HepG2 (cell line): ENCODE data around the gene CYLD. TPM values are rescaled to one million over a fixed set of nuclear protein-coding genes. Genes with fewer than 3 reads are reported as not detected.

Experiments
- ATAC-seq: fragments of 200-7000 bp; cut with Tn5 transposase; 3 replicates; pipeline ENCODE4 v1.9.1; 2020; ENCODE audit warnings: mild to moderate bottlenecking, moderate library complexity
- BruUV-seq: library from RNA; stranded (reverse); fragments of 400-500 nt; replicated peaks from 2 replicates; lab custom pipeline; 2021; lab: Mats Ljungman, UMichigan
- CTCF ChIA-PET: fragments of 300-600 bp; formaldehyde crosslinking; extraction: SDS; loops from one replicate; lab custom pipeline; 2021; ENCODE audit warnings: low total read pairs, inconsistent platforms, low intra/inter-chr PET ratio; lab: Yijun Ruan, JAX
- POLR2A ChIA-PET: fragments of 350-600 bp; sonication (Branson Sonifier 250); formaldehyde crosslinking; loops from one replicate; lab custom pipeline; 2020; ENCODE audit warnings: antibody characterized with exemption, inconsistent platforms; lab: Yijun Ruan, JAX
- DNase-seq: peaks from one replicate; pipeline ENCODE4 v3.0.0-alpha.2; 2015; ENCODE audit warnings: low spot score
- FAIRE-seq: peaks from 3 replicates; lab custom pipeline; 2011; peaks lifted over from hg19 to GRCh38; lab: Jason Lieb, UNC
- H2AFZ ChIP-seq: one replicate; pipeline ENCODE4 v1.6.1; 2011; ENCODE audit warnings: low read length, inconsistent platforms
- H3K27ac ChIP-seq: fragments of 300-600 bp; 3 replicates; pipeline ENCODE4 v1.8.0; 2011; ENCODE audit warnings: mixed run types, mild to moderate bottlenecking, mixed read lengths, low read length, inconsistent platforms; ENCODE audit not compliant: insufficient read depth; ENCODE audit errors: extremely low read length
- H3K27me3 ChIP-seq, 2 experiments: fragments of 200-600 bp in 1 of 2; 2 replicates in 1 of 2; 3 replicates in 1 of 2; pipeline versions ENCODE4 v1.6.0 to v1.8.0; 2011; ENCODE audit warnings: low read length in 2 of 2, mild to moderate bottlenecking in 2 of 2, moderate library complexity in 2 of 2, inconsistent platforms in 1 of 2; ENCODE audit not compliant: insufficient read depth in 2 of 2, control insufficient read depth in 1 of 2
- H3K36me3 ChIP-seq, 2 experiments: fragments of 200-600 bp in 1 of 2; replicated peaks in 1 of 2; 2 replicates in 1 of 2; 3 replicates in 1 of 2; pipeline versions ENCODE4 v1.5.1 to v1.8.0; 2011; ENCODE audit warnings: low read length in 2 of 2, inconsistent platforms in 1 of 2; ENCODE audit not compliant: insufficient read depth in 2 of 2, control insufficient read depth in 1 of 2
- H3K4me1 ChIP-seq: 2 replicates; pipeline ENCODE4 v1.5.1; 2012; ENCODE audit warnings: low read length, inconsistent platforms; ENCODE audit not compliant: insufficient read depth
- H3K4me2 ChIP-seq: 2 replicates; pipeline ENCODE4 v1.6.0; 2011; ENCODE audit warnings: low read depth, low read length, inconsistent platforms
- H3K4me3 ChIP-seq, 3 experiments: fragments of 200-600 bp in 1 of 3; sonication (generic), shearing (Covaris generic) in 1 of 3; replicated peaks in 1 of 3; 2 replicates each; pipeline ENCODE4 v1.5.1; 2011 to 2016; ENCODE audit warnings: low read length in 3 of 3, inconsistent platforms in 2 of 3, low read depth in 2 of 3, mild to moderate bottlenecking in 2 of 3, control low read depth in 1 of 3, mixed read lengths in 1 of 3; ENCODE audit not compliant: insufficient read depth in 1 of 3
- H3K79me2 ChIP-seq: one replicate; pipeline ENCODE4 v1.6.1; 2011; ENCODE audit warnings: low read length, inconsistent platforms; ENCODE audit not compliant: insufficient read depth
- H3K9ac ChIP-seq: 2 replicates; pipeline ENCODE4 v1.6.0; 2011; ENCODE audit warnings: mild to moderate bottlenecking, low read depth, low read length, inconsistent platforms; ENCODE audit not compliant: insufficient read depth
- H3K9me3 ChIP-seq: 2 replicates; pipeline ENCODE4 v1.5.1; 2012; ENCODE audit warnings: mild to moderate bottlenecking, low read length
- H4K20me1 ChIP-seq: 2 replicates; pipeline ENCODE4 v1.6.0; 2011; ENCODE audit warnings: inconsistent platforms, mild to moderate bottlenecking, low read length, moderate library complexity; ENCODE audit not compliant: insufficient read depth
- ARID3A ChIP-seq: IDR thresholded peaks from 2 replicates; pipeline ENCODE4 v1.6.1; 2012; ENCODE audit warnings: low read depth, low read length, improper control_type of control experiment
- CTCF ChIP-seq: sonication (generic); formaldehyde crosslinking; IDR thresholded peaks from 2 replicates; pipeline ENCODE4 v1.5.0; 2020; ENCODE audit warnings: mild to moderate bottlenecking, missing genetic modification reagents, moderate library complexity
- GMEB1 ChIP-seq: sonication (generic); formaldehyde crosslinking; IDR thresholded peaks from 2 replicates; pipeline ENCODE4 v1.5.1; 2020; ENCODE audit warnings: missing genetic modification reagents, mild to moderate bottlenecking, borderline replicate concordance
- GZF1 ChIP-seq: sonication (generic); formaldehyde crosslinking; IDR thresholded peaks from 2 replicates; pipeline ENCODE4 v1.5.1; 2020; ENCODE audit warnings: mild to moderate bottlenecking, missing genetic modification reagents
- HOXD1 ChIP-seq: sonication (generic); formaldehyde crosslinking; IDR thresholded peaks from 2 replicates; pipeline ENCODE4 v1.5.0; 2020; ENCODE audit warnings: missing genetic modification reagents
- KLF15 ChIP-seq: sonication (generic); formaldehyde crosslinking; IDR thresholded peaks from 2 replicates; pipeline ENCODE4 v1.8.1; 2023; ENCODE audit warnings: borderline replicate concordance, mild to moderate bottlenecking, inconsistent platforms, missing genetic modification reagents, mixed read lengths
- LBX2 ChIP-seq: sonication (generic); formaldehyde crosslinking; IDR thresholded peaks from 2 replicates; pipeline ENCODE4 v1.5.0; 2020; ENCODE audit warnings: missing genetic modification reagents, mild to moderate bottlenecking, borderline replicate concordance
- RAD21 ChIP-seq: fragments of 450-650 bp; formaldehyde crosslinking; IDR thresholded peaks from 2 replicates; pipeline ENCODE4 v1.5.0; 2020; ENCODE audit warnings: mild to moderate bottlenecking
- RXRB ChIP-seq: IDR thresholded peaks from 2 replicates; pipeline ENCODE4 v1.6.1; 2016; ENCODE audit warnings: borderline replicate concordance, missing genetic modification reagents, missing compliant biosample characterization
- SAP130 ChIP-seq: IDR thresholded peaks from 2 replicates; pipeline ENCODE4 v1.6.1; 2016; ENCODE audit warnings: low read depth
- SMC3 ChIP-seq: IDR thresholded peaks from 2 replicates; pipeline ENCODE4 v1.6.1; 2011; ENCODE audit warnings: low read length, improper control_type of control experiment
- STAG1 ChIP-seq: sonication (generic); formaldehyde crosslinking; IDR thresholded peaks from 2 replicates; pipeline ENCODE4 v1.4.0; 2020; ENCODE audit warnings: missing genetic modification reagents
- TEF ChIP-seq: sonication (generic); formaldehyde crosslinking; IDR thresholded peaks from 2 replicates; pipeline ENCODE4 v1.5.0; 2020; ENCODE audit warnings: missing genetic modification reagents
- ZNF136 ChIP-seq: sonication (generic); formaldehyde crosslinking; IDR thresholded peaks from 2 replicates; pipeline ENCODE4 v1.8.1; 2022; ENCODE audit warnings: low read depth, mild to moderate bottlenecking, moderate library complexity, missing genetic modification reagents
- WGBS: methylation state at CpG from one replicate; pipeline ENCODE4 v1.1.6; 2017; ENCODE audit warnings: low lambda C conversion rate; 5-methylcytosine and 5-hydroxymethylcytosine counted together
- in situ Hi-C: cut with HindIII; loops from 2 replicates; pipeline ENCODE4 v1.10.0; 2017; ENCODE audit warnings: low pct_unique_long_range_greater_than_20kb; ENCODE audit not compliant: extremely low pct_ligation_motif_present
- intact Hi-C: fragments of 100-400 bp; cut with micrococcal nuclease; formaldehyde crosslinking; loops from one replicate; pipeline ENCODE4 v1.10.0; 2022; ENCODE audit not compliant: unreplicated experiment
- polyA plus RNA-seq, 8 experiments: library from polyadenylated mRNA; depleted of rRNA in 3 of 8; stranded (reverse) in 7 of 8; unstranded in 1 of 8; fragments of >200 nt; fragmentation: Illumina TruSeq in 4 of 8; extraction: Trizol in 4 of 8; gene quantifications; 2 replicates each; pipeline versions ENCODE4 v1.2.1 to v1.2.3, GENCODE V29; 2011 to 2016; ENCODE audit warnings: low read depth in 4 of 8, missing spikeins in 1 of 8, mixed read lengths in 1 of 8; ENCODE audit not compliant: insufficient read depth in 1 of 8
- total RNA-seq, 5 experiments: library from RNA; depleted of rRNA; stranded (reverse); fragments of >200 nt; fragmentation: Illumina TruSeq; extraction: Trizol; gene quantifications; 2 replicates each; pipeline ENCODE4 v1.2.3, GENCODE V29; 2016; ENCODE audit warnings: low read depth in 1 of 5

CYLD gene
- total and polyA plus RNA-seq, 2 of the 13 experiments (the other 11 are each of a cell fraction or from before 2014, with no cell fraction given): 6.1 to 11.4 TPM

- Histone ChIP-seq H3K27me3 (no peaks in the 10 kb centered on the region), H3K36me3 (no peaks in the 10 kb centered on the region), H3K27ac (no peak overlapping the region), H4K20me1 (no peaks in the 10 kb centered on the region), H3K4me2 (no peak overlapping the region), H3K79me2 (no peaks in the 10 kb centered on the region), H2AFZ (no peak overlapping the region), H3K4me3 (no peak overlapping the region), H3K9me3 (no peaks in the 10 kb centered on the region), H3K4me1 (peaks cover 7% of the 10 kb centered on the region), H3K9ac (no peak overlapping the region)
- peak; percentile 46 for DNase-seq
- intact Hi-C loops (loop anchor here (2.0 kb wide), 1 partner anchor 59 kb away; no protein-coding TSS in a partner anchor), in situ Hi-C loops (no loop called here)
- POLR2A ChIA-PET: no interaction called here
- 84% methylated on average over 7 of the region's 7 CpGs for WGBS
- ATAC-seq: peak; percentile 62
- no TSS peak for BruUV-seq
- CTCF ChIA-PET: interaction anchor here (1.8 to 2.2 kb wide), 2 partner anchors 59 to 79 kb away, joined by 7 to 9 read pairs; no protein-coding TSS in a partner anchor
- TF ChIP-seq LBX2 (no peak), ZNF136 (CRISPR knock-in tag) (no peak), ARID3A (peak; percentile 47; the same call in 1 of the 2 replicates), GZF1 (CRISPR knock-in tag) (no peak), SAP130 (CRISPR knock-in tag) (0 out of 2 replicates have a peak, but pooled peaks have one; percentile 14), CTCF (CRISPR knock-in tag) (peak; percentile 68), SMC3 (peak; percentile 38; the same call in 1 of the 2 replicates), KLF15 (no peak), STAG1 (CRISPR knock-in tag) (peak; percentile 79), RXRB (0 out of 2 replicates have a peak, but pooled peaks have one; percentile 15), RAD21 (CRISPR knock-in tag) (peak; percentile 58; the same call in 1 of the 2 replicates), GMEB1 (no peak), HOXD1 (no peak), TEF (peak; percentile 68; the same call in 1 of the 2 replicates)
- FAIRE-seq: no peak
Observed at GRCh38 chr16:50747207-50747956, 5.5 kb downstream of the CYLD start.
